H1 (cell line): ENCODE measurements around the gene URAD. TPM values are rescaled to one million over a fixed set of nuclear protein-coding genes. Genes with fewer than 3 reads are reported as not detected.

Experiments used
- CTCF ChIA-PET: fragments of 300-600 bp; sonication (Branson Sonifier 250); formaldehyde crosslinking; loops from one replicate; lab custom pipeline; 2021; ENCODE audit not compliant: partially characterized antibody; lab: Charles Lee
- POLR2A ChIA-PET: fragments of 300-600 bp; sonication (Branson Sonifier 250); formaldehyde crosslinking; loops from one replicate; lab custom pipeline; 2021; ENCODE audit warnings: inconsistent platforms; ENCODE audit not compliant: partially characterized antibody; lab: Charles Lee
- DNase-seq, 2 experiments: peaks; one replicate each; pipeline versions ENCODE4 v3.0.0 to v3.0.0-alpha.2; 2010 to 2022; ENCODE audit warnings: low spot score in 2 of 2, low read depth in 1 of 2, mixed read lengths in 1 of 2
- FAIRE-seq: peaks from 2 replicates; lab custom pipeline; 2011; peaks lifted over from hg19 to GRCh38; lab: Jason Lieb, UNC
- H2AFZ ChIP-seq: 2 replicates; pipeline ENCODE4 v1.8.1; 2012; ENCODE audit warnings: low read length, inconsistent platforms
- H2AK5ac ChIP-seq: 2 replicates; pipeline ENCODE4 v1.6.1; 2013; ENCODE audit warnings: low read depth, low read length
- H2BK120ac ChIP-seq: replicated peaks from 2 replicates; pipeline ENCODE3; 2013; ENCODE audit warnings: low read depth, low read length, inconsistent platforms
- H2BK12ac ChIP-seq: 2 replicates; pipeline ENCODE4 v1.6.1; 2013; ENCODE audit warnings: low read depth, low read length
- H2BK15ac ChIP-seq: 2 replicates; pipeline ENCODE4 v1.6.1; 2013; ENCODE audit warnings: low read length
- H2BK20ac ChIP-seq: 2 replicates; pipeline ENCODE4 v1.6.1; 2013; ENCODE audit warnings: low read length
- H2BK5ac ChIP-seq: 2 replicates; pipeline ENCODE4 v1.6.1; 2013; ENCODE audit warnings: low read depth, low read length
- H3K14ac ChIP-seq: 2 replicates; pipeline ENCODE4 v1.6.1; 2013; ENCODE audit warnings: inconsistent platforms; ENCODE audit not compliant: insufficient read length
- H3K18ac ChIP-seq: 2 replicates; pipeline ENCODE4 v1.6.1; 2013; ENCODE audit warnings: low read length; ENCODE audit errors: extremely low read depth
- H3K23ac ChIP-seq: 2 replicates; pipeline ENCODE4 v1.6.1; 2013; ENCODE audit warnings: inconsistent platforms; ENCODE audit not compliant: insufficient read length
- H3K23me2 ChIP-seq: 2 replicates; pipeline ENCODE4 v1.6.1; 2013; ENCODE audit warnings: low read depth, low read length
- H3K27ac ChIP-seq: 2 replicates; pipeline ENCODE4 v1.6.1; 2011; ENCODE audit warnings: low read depth, low read length, inconsistent platforms
- H3K27me3 ChIP-seq, 4 experiments: replicated peaks in 1 of 4; 1 replicate in 1 of 4; 2 replicates in 3 of 4; pipeline versions ENCODE4 v1.6.1 to v1.8.1; 2011 to 2013; ENCODE audit warnings: low read length in 3 of 4, mild to moderate bottlenecking in 3 of 4, inconsistent platforms in 2 of 4, mixed read lengths in 2 of 4, moderate library complexity in 1 of 4; ENCODE audit not compliant: control insufficient read depth in 3 of 4, insufficient read depth in 3 of 4; ENCODE audit errors: extremely low read depth in 1 of 4
- H3K36me3 ChIP-seq, 4 experiments: 2 replicates each; pipeline versions ENCODE4 v1.6.1 to v1.8.1; 2011 to 2013; ENCODE audit warnings: mild to moderate bottlenecking in 4 of 4, low read length in 3 of 4, moderate library complexity in 2 of 4, control low read depth in 1 of 4, inconsistent platforms in 1 of 4; ENCODE audit not compliant: insufficient read depth in 4 of 4, control insufficient read depth in 2 of 4
- H3K4ac ChIP-seq: replicated peaks from 2 replicates; pipeline ENCODE3; 2013; ENCODE audit warnings: low read length, low read depth, mixed read lengths, inconsistent platforms; ENCODE audit not compliant: insufficient read length
- H3K4me1 ChIP-seq, 4 experiments: replicated peaks in 1 of 4; 1 replicate in 1 of 4; 2 replicates in 3 of 4; pipeline versions ENCODE4 v1.6.1 to v1.8.1; 2011 to 2013; ENCODE audit warnings: low read length in 3 of 4, inconsistent platforms in 2 of 4, mixed read lengths in 1 of 4; ENCODE audit not compliant: insufficient read depth in 4 of 4, control insufficient read depth in 3 of 4
- H3K4me2 ChIP-seq, 2 experiments: 2 replicates each; pipeline versions ENCODE4 v1.6.1 to v1.8.1; 2011 to 2013; ENCODE audit warnings: low read depth in 2 of 2, low read length in 2 of 2, control low read depth in 1 of 2, inconsistent platforms in 1 of 2, mild to moderate bottlenecking in 1 of 2; ENCODE audit not compliant: insufficient read depth in 1 of 2
- H3K4me3 ChIP-seq, 4 experiments: fragments of 200-600, 300-600 bp in 1 of 4; sonication (generic), shearing (Covaris generic), sonication (Bioruptor Twin) in 1 of 4; 2 replicates each; pipeline versions ENCODE4 v1.5.1 to v1.8.1; 2011 to 2016; ENCODE audit warnings: low read length in 4 of 4, low read depth in 3 of 4, control low read depth in 2 of 4, inconsistent platforms in 2 of 4, mild to moderate bottlenecking in 2 of 4, mixed read lengths in 1 of 4, moderate library complexity in 1 of 4; ENCODE audit not compliant: insufficient read depth in 2 of 4; ENCODE audit errors: extremely low read depth in 1 of 4
- H3K56ac ChIP-seq: replicated peaks from 2 replicates; pipeline ENCODE3; 2013; ENCODE audit warnings: low read depth, mild to moderate bottlenecking, mixed read lengths, low read length, inconsistent platforms; ENCODE audit not compliant: insufficient read length
- H3K79me1 ChIP-seq: 2 replicates; pipeline ENCODE4 v1.6.1; 2013; ENCODE audit warnings: low read depth, low read length, control low read depth
- H3K79me2 ChIP-seq, 2 experiments: 2 replicates each; pipeline versions ENCODE4 v1.6.1 to v1.8.1; 2012 to 2013; ENCODE audit warnings: low read length in 2 of 2, mild to moderate bottlenecking in 2 of 2, inconsistent platforms in 1 of 2; ENCODE audit not compliant: insufficient read depth in 2 of 2, control insufficient read depth in 1 of 2
- H3K9ac ChIP-seq, 4 experiments: replicated peaks in 1 of 4; 1 replicate in 1 of 4; 2 replicates in 3 of 4; pipeline versions ENCODE4 v1.6.1 to v1.8.1; 2011 to 2013; ENCODE audit warnings: low read depth in 3 of 4, low read length in 3 of 4, control low read depth in 2 of 4, mild to moderate bottlenecking in 2 of 4, moderate library complexity in 2 of 4, inconsistent platforms in 1 of 4; ENCODE audit errors: extremely low read depth in 1 of 4
- H3K9me3 ChIP-seq, 2 experiments: 2 replicates each; pipeline versions ENCODE4 v1.6.1 to v1.8.1; 2012 to 2013; ENCODE audit warnings: mild to moderate bottlenecking in 2 of 2, moderate library complexity in 2 of 2, control low read depth in 1 of 2, inconsistent platforms in 1 of 2, low read depth in 1 of 2, low read length in 1 of 2, mixed read lengths in 1 of 2; ENCODE audit not compliant: insufficient read depth in 2 of 2
- H4K20me1 ChIP-seq, 2 experiments: replicated peaks in 1 of 2; 2 replicates each; pipeline versions ENCODE3 to v1.8.1; 2011 to 2013; ENCODE audit warnings: inconsistent platforms in 2 of 2, low read length in 2 of 2, mild to moderate bottlenecking in 1 of 2; ENCODE audit not compliant: insufficient read depth in 2 of 2, control insufficient read depth in 1 of 2
- H4K5ac ChIP-seq: 2 replicates; pipeline ENCODE4 v1.6.1; 2013; ENCODE audit warnings: low read length, low read depth, mixed read lengths, inconsistent platforms; ENCODE audit not compliant: insufficient read length
- H4K8ac ChIP-seq: 2 replicates; pipeline ENCODE4 v1.8.0; 2013; ENCODE audit warnings: mild to moderate bottlenecking, moderate library complexity, low read length, inconsistent platforms; ENCODE audit not compliant: insufficient read depth; ENCODE audit errors: extremely low read depth
- H4K91ac ChIP-seq: replicated peaks from 2 replicates; pipeline ENCODE3; 2013; ENCODE audit warnings: low read length, mixed read lengths, inconsistent platforms; ENCODE audit not compliant: insufficient read length
- CBX8 ChIP-seq: fragments of 300-800, 300-1000 bp; sonication (generic); IDR thresholded peaks from 2 replicates; pipeline ENCODE4 v1.7.1; 2016; ENCODE audit warnings: low read depth, low read length, borderline replicate concordance
- EZH2 ChIP-seq: fragments of 200-600 bp; sonication (generic); IDR thresholded peaks from 2 replicates; pipeline ENCODE4 v1.7.1; 2012; ENCODE audit warnings: low read depth, mild to moderate bottlenecking, moderate library complexity, low read length, inconsistent platforms; ENCODE audit not compliant: severe bottlenecking
- GABPA ChIP-seq: IDR thresholded peaks from 2 replicates; pipeline ENCODE4 v1.6.1; 2011; ENCODE audit warnings: mild to moderate bottlenecking, low read length, moderate library complexity, borderline replicate concordance; ENCODE audit not compliant: insufficient read depth
- GTF2F1 ChIP-seq: IDR thresholded peaks from 2 replicates; pipeline ENCODE4 v1.6.1; 2012; ENCODE audit warnings: low read depth, low read length, improper control_type of control experiment, borderline replicate concordance
- KDM1A ChIP-seq: fragments of 200-600, 300-600 bp; sonication (generic); IDR thresholded peaks from 2 replicates; pipeline ENCODE4 v1.7.1; 2016; ENCODE audit warnings: mild to moderate bottlenecking, low read length, borderline replicate concordance
- RNF2 ChIP-seq: fragments of 200-900, 300-1000 bp; sonication (generic); IDR thresholded peaks from 2 replicates; pipeline ENCODE4 v1.7.1; 2016; ENCODE audit warnings: borderline replicate concordance, low read depth, mild to moderate bottlenecking, antibody characterized with exemption, low read length; ENCODE audit not compliant: poor library complexity, severe bottlenecking; ENCODE audit errors: missing control alignments
- TAF1 ChIP-seq: IDR thresholded peaks from 2 replicates; pipeline ENCODE4 v1.6.1; 2011; ENCODE audit warnings: mild to moderate bottlenecking, low read depth, low read length
- USF2 ChIP-seq: IDR thresholded peaks from 2 replicates; pipeline ENCODE4 v1.6.1; 2011; ENCODE audit warnings: low read length, improper control_type of control experiment
- WGBS, 2 experiments: shearing (Covaris generic) in 1 of 2; methylation state at CpG; one replicate each; pipeline versions ENCODE4 v1.1.6 to v1.1.7; 2013 to 2015; ENCODE audit warnings: low lambda C conversion rate in 2 of 2, mixed read lengths in 2 of 2, inconsistent platforms in 1 of 2, low coverage in 1 of 2, missing lambda C conversion rate in 1 of 2; ENCODE audit not compliant: insufficient replicate concordance in 2 of 2, insufficient coverage in 1 of 2, insufficient read length in 1 of 2; ENCODE audit errors: extremely low coverage in 1 of 2, missing lambda C conversion rate in 1 of 2; 5-methylcytosine and 5-hydroxymethylcytosine counted together
- polyA plus RNA-seq, 7 experiments: library from polyadenylated mRNA; depleted of rRNA in 3 of 7; stranded (reverse) in 5 of 7; unstranded in 2 of 7; fragments of >200 nt in 5 of 7; fragments of 200-250 nt in 2 of 7; gene quantifications; 1 replicate in 5 of 7; 2 replicates in 1 of 7; 4 replicates in 1 of 7; pipeline versions ENCODE4 v1.2.1 to v1.2.3, GENCODE V29; 2011 to 2013; ENCODE audit warnings: missing spikeins in 2 of 7, mixed read lengths in 2 of 7
- total RNA-seq: library from RNA; stranded (reverse); fragmentation: NEBNext Ultra II Directional; extraction: Animal tissue kit (Norgen Biotek cat#: 25700); gene quantifications from 2 replicates; pipeline ENCODE4 v1.2.1, GENCODE V29; 2021

The URAD gene
- total and polyA plus RNA-seq, 2 of the 8 experiments (the other 6 are each of a cell fraction or from before 2014, with no cell fraction given), result not detected

GRCh38 chr13:27965343-27965739 is 23.2 kb downstream of the URAD start:
- no peak overlapping the region for H3K9ac ChIP-seq
- FAIRE-seq, result peak; percentile 7
- H3K56ac ChIP-seq, result no peak overlapping the region
- H2BK120ac ChIP-seq, result no peak overlapping the region
- H2BK12ac ChIP-seq, result no peak overlapping the region
- H3K36me3 ChIP-seq, result peaks cover 0 to 10% (median 0%) of the 10 kb centered on the region in 4 experiments; a peak in 1 of 8 replicates
- no peak overlapping the region for H3K4ac ChIP-seq
- DNase-seq, result no peak
- H3K27me3 ChIP-seq, result peaks cover 91 to 100% (median 97%) of the 10 kb centered on the region in 4 experiments
- no peak overlapping the region for H2BK15ac ChIP-seq
- H3K14ac ChIP-seq, result no peak overlapping the region
- POLR2A ChIA-PET, result interaction anchor here (0.6 to 5.6 kb wide), 5 partner anchors 11 to 54 kb away, joined by 3 to 31 read pairs (median 5); no protein-coding TSS in a partner anchor
- H3K9me3 ChIP-seq, result no peaks in the 10 kb centered on the region
- no peak overlapping the region for H4K91ac ChIP-seq
- H3K23ac ChIP-seq, result no peak overlapping the region
- no peak overlapping the region for H2AFZ ChIP-seq
- H2AK5ac ChIP-seq, result no peak overlapping the region
- peaks cover 15 to 52% (median 31%) of the 10 kb centered on the region in 4 experiments; a peak in 6 of 7 replicates for H3K4me1 ChIP-seq
- H4K20me1 ChIP-seq, result peaks cover 24 to 41% of the 10 kb centered on the region in 2 experiments
- no peak overlapping the region for H2BK5ac ChIP-seq
- H4K8ac ChIP-seq, result no peak overlapping the region
- no peak overlapping the region for H3K4me3 ChIP-seq
- H3K79me2 ChIP-seq, result no peaks in the 10 kb centered on the region
- no peak overlapping the region for H2BK20ac ChIP-seq
- 20% methylated on average over 7 of the region's 7 CpGs; no CpG with 5 or more reads in 1 of the 2 experiments for WGBS, 2 experiments
- H3K18ac ChIP-seq, result no peak overlapping the region
- no peak overlapping the region; a peak in 1 of 4 replicates for H3K4me2 ChIP-seq
- no peak for TF ChIP-seq GABPA
- TF ChIP-seq TAF1, result no peak
- TF ChIP-seq RNF2, result peak; percentile 16
- no peak for TF ChIP-seq GTF2F1
- TF ChIP-seq EZH2, result peak; percentile 37
- TF ChIP-seq USF2, result no peak
- peak; percentile 49; the same call in 1 of the 2 replicates for TF ChIP-seq CBX8
- TF ChIP-seq KDM1A, result no peak
- H4K5ac ChIP-seq, result no peak overlapping the region
- peaks cover 9% of the 10 kb centered on the region; the same call in 1 of the 2 replicates for H3K23me2 ChIP-seq
- CTCF ChIA-PET, result interaction anchor here (1.2 to 19.7 kb wide), 10 partner anchors 10 to 143 kb away, joined by 3 to 283 read pairs (median 4); partner anchors contain the start of genes CDX2 and URAD
- no peaks in the 10 kb centered on the region for H3K79me1 ChIP-seq
- no peak overlapping the region for H3K27ac ChIP-seq
